AG10803 (cell line): ENCODE data around the gene SPOCK2.
A peak's percentile ranks its signal among the peaks of the same experiment; 100 is the strongest.

ENCODE experiments used
- DNase-seq: peaks from one replicate; pipeline ENCODE4 v3.0.0; 2010; ENCODE audit warnings: low read depth
- H3K4me3 ChIP-seq: 2 replicates; pipeline ENCODE4 v1.5.1; 2011; ENCODE audit warnings: mild to moderate bottlenecking, low read length, control low read depth
- TF ChIP-seq, protein P1 (sequence below): conservative IDR thresholded peaks from 2 replicates; pipeline ENCODE4 v1.5.1; 2011; ENCODE audit warnings: mild to moderate bottlenecking, low read length, control low read depth, inconsistent platforms

Gene SPOCK2

GRCh38 chr10:72073708-72074573 is 14.4 kb downstream of the SPOCK2 start:
- H3K4me3 ChIP-seq, result no peak overlapping the region
- TF ChIP-seq, protein P1, sequence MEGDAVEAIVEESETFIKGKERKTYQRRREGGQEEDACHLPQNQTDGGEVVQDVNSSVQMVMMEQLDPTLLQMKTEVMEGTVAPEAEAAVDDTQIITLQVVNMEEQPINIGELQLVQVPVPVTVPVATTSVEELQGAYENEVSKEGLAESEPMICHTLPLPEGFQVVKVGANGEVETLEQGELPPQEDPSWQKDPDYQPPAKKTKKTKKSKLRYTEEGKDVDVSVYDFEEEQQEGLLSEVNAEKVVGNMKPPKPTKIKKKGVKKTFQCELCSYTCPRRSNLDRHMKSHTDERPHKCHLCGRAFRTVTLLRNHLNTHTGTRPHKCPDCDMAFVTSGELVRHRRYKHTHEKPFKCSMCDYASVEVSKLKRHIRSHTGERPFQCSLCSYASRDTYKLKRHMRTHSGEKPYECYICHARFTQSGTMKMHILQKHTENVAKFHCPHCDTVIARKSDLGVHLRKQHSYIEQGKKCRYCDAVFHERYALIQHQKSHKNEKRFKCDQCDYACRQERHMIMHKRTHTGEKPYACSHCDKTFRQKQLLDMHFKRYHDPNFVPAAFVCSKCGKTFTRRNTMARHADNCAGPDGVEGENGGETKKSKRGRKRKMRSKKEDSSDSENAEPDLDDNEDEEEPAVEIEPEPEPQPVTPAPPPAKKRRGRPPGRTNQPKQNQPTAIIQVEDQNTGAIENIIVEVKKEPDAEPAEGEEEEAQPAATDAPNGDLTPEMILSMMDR, result no peak
- DNase-seq, result no peak

DNA sequence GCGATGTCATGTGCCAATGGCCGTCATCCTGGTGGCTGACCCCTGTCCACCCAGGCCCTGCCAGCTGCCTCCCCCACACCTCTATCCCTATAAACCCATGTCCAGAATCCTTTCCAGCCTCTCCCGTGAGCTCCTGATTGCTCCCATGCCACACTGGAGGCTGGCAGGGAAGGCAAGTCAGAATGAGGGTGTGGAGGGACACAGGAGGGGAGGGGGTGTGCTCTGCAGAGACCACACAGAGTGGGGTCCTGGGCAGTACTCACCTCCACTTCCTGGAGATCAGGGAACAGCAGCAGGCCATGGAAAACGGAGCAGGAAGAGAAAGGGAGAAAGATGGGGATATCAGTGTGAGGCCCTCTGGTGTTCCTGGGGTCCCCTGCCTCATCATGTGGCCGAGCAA is 15.7 kb downstream of the SPOCK2 start:
- no peak for DNase-seq
- no peak overlapping the region for H3K4me3 ChIP-seq
- TF ChIP-seq, protein P1, result no peak

DNA sequence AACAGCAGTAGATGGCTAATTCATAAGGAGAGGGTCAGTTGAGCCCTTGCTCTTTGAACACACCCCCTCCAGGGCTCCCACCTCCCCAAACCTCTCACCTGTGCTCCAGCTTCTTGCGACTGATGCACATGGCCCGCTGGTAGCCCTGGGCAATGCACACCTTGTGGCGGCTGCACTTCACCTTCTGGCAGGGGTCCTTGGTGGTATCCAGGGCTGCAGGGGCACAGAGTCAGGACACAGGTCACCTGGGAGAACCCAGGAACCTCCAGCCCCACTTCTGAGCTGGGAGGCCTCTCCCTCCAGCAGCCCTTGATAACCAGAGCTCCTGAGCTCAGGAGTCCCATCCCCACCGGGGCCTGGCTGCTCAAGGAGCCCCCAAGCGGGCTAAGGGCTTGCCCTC is 16.3 kb downstream of the SPOCK2 start:
- H3K4me3 ChIP-seq, result no peak overlapping the region
- TF ChIP-seq, protein P1, result no peak
- DNase-seq, result no peak

DNA sequence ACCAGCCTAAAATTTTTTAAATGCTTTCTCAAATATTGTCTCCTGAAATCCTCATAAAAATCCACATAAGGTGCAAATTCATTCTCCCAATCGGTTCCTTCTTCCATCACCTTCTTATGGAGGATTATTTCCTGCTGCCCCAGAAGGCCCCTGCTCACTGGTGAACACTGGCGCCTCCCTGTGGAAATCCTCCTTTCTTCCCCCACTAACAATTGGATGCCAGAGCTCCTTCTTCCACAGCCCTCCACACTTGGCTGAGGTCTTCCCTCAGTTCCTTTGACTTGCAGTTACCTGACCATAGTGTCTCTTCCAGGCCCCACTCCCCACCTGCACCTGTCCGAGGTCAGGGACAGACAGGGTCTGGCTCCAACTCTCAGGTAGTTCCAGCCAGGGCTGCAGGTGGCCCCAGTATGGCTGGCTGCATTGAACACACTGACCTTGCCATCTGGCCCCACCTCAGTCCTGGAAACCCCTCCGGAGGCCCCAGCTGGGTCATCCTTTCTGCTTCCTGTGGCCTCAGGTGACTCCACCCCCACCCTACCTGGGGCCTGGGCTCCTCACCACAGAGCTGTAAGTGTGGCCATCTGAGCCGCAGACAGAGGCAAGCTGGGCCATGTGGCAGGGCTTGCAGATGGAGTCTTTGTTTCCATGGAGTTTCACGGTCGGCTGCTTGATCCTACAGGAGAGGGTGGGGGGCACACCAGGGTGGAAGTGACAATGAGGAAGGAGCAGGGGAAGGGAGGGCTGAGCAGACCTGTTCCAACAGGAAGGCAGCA is 18.4 kb downstream of the SPOCK2 start:
- no peak overlapping the region for H3K4me3 ChIP-seq
- TF ChIP-seq, protein P1, result 0 out of 2 replicates have a peak, but pooled peaks have one; percentile 15
- DNase-seq, result no peak

- TF ChIP-seq, protein P1, result no peak
These were observed 19.4 kb downstream of the SPOCK2 start for GRCh38 chr10:72068901-72069446.

DNA sequence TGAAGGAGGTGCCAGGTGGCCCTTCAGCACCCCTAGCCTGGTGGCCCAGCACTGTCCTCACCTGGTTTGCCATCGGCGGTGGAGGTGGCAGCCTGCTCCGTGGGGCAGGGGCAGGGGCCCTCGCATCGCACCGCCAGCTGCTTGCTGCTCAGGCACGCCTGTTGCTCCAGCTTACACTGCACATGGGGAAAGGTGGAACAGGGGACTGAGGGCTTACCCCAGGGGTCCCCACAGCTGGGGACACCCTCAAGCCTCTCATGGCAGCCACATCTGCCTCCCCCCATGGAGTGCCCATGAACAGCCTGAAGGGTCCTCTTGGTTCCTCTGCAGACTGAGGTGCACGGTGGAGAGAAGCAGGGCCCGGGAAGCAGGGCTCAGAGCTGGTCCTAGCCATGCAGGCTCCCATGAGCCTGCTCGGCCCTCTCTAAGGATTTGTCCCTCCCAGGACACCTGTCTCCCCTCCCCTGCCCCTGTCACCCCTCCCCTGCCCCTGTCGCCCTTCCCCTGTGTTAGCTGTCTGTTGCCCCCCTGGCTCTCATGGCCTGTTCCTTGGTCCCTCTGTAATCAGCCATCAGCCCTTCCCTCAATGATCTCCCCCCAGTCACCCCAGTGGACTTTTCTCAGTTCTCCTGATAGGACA is 20.1 kb downstream of the SPOCK2 start:
- DNase-seq, result no peak
- no peak overlapping the region for H3K4me3 ChIP-seq
- TF ChIP-seq, protein P1, result no peak

More at GRCh38 chr10:72068901-72069446, 19.4 kb downstream of the SPOCK2 start:
- H3K4me3 ChIP-seq, result no peak overlapping the region
- no peak for DNase-seq
